ENCODE measurements around the gene CEP350. TPM values are rescaled to one million over a fixed set of nuclear protein-coding genes. Genes with fewer than 3 reads are reported as not detected.

Gene CEP350
- total RNA-seq, 6 experiments from 2014 or later = 22.1 to 26.7 (median 25.2) TPM

- H3K4me3 Mint-ChIP-seq = no peak overlapping the region
- no peaks in the 10 kb centered on the region for H3K9me3 Mint-ChIP-seq
- TF ChIP-seq CTCF (IDR thresholded peaks at IDR 0.05) = no peak
- H3K36me3 Mint-ChIP-seq (ENCODE audit: low read depth) = peaks cover 28% of the 10 kb centered on the region
- no peaks in the 10 kb centered on the region; the same call in 1 of the 2 replicates for H3K27me3 Mint-ChIP-seq (ENCODE audit: insufficient read depth)
- H3K4me1 Mint-ChIP-seq (ENCODE audit: low read depth) = peaks cover 9% of the 10 kb centered on the region
- DNase-seq = no peak
- H3K27ac Mint-ChIP-seq = no peak overlapping the region; the same call in 1 of the 2 replicates
These were observed 103.3 kb downstream of the CEP350 start for GRCh38 chr1:180057883-180058396.

- H3K36me3 Mint-ChIP-seq (ENCODE audit: low read depth) = peaks cover 28% of the 10 kb centered on the region
- H3K27ac Mint-ChIP-seq = no peak overlapping the region
- no peaks in the 10 kb centered on the region; the same call in 1 of the 2 replicates for H3K27me3 Mint-ChIP-seq (ENCODE audit: insufficient read depth)
- DNase-seq = no peak
- TF ChIP-seq CTCF (IDR thresholded peaks at IDR 0.05) = no peak
- peaks cover 9% of the 10 kb centered on the region for H3K4me1 Mint-ChIP-seq (ENCODE audit: low read depth)
- no peak overlapping the region for H3K4me3 Mint-ChIP-seq
- H3K9me3 Mint-ChIP-seq = no peaks in the 10 kb centered on the region
These were observed 106.4 kb downstream of the CEP350 start for GRCh38 chr1:180061019-180061418.

GRCh38 chr1:180062452-180062971, 107.9 kb downstream of the CEP350 start:
- DNase-seq = no peak
- H3K36me3 Mint-ChIP-seq (ENCODE audit: low read depth) = peaks cover 18% of the 10 kb centered on the region
- no peak overlapping the region for H3K27ac Mint-ChIP-seq
- H3K27me3 Mint-ChIP-seq (ENCODE audit: insufficient read depth) = peaks cover 1% of the 10 kb centered on the region; the same call in 1 of the 2 replicates
- TF ChIP-seq CTCF (IDR thresholded peaks at IDR 0.05) = no peak
- no peaks in the 10 kb centered on the region for H3K9me3 Mint-ChIP-seq
- H3K4me1 Mint-ChIP-seq (ENCODE audit: low read depth) = peaks cover 7% of the 10 kb centered on the region
- no peak overlapping the region for H3K4me3 Mint-ChIP-seq

GRCh38 chr1:180065408-180065807, 110.8 kb downstream of the CEP350 start:
- H3K27me3 Mint-ChIP-seq (ENCODE audit: insufficient read depth) = peaks cover 1% of the 10 kb centered on the region; the same call in 1 of the 2 replicates
- no peak overlapping the region for H3K4me3 Mint-ChIP-seq
- DNase-seq = no peak
- H3K9me3 Mint-ChIP-seq = no peaks in the 10 kb centered on the region
- H3K4me1 Mint-ChIP-seq (ENCODE audit: low read depth) = no peaks in the 10 kb centered on the region
- no peak overlapping the region for H3K27ac Mint-ChIP-seq
- H3K36me3 Mint-ChIP-seq (ENCODE audit: low read depth) = peaks cover 15% of the 10 kb centered on the region
- no peak for TF ChIP-seq CTCF (IDR thresholded peaks at IDR 0.05)

- H3K4me1 Mint-ChIP-seq (ENCODE audit: low read depth) = no peaks in the 10 kb centered on the region
- H3K36me3 Mint-ChIP-seq (ENCODE audit: low read depth) = peaks cover 18% of the 10 kb centered on the region
- TF ChIP-seq CTCF (IDR thresholded peaks at IDR 0.05) = no peak
- H3K4me3 Mint-ChIP-seq = no peak overlapping the region
- H3K27ac Mint-ChIP-seq = no peak overlapping the region
- H3K27me3 Mint-ChIP-seq (ENCODE audit: insufficient read depth) = peaks cover 1% of the 10 kb centered on the region; the same call in 1 of the 2 replicates
- no peaks in the 10 kb centered on the region for H3K9me3 Mint-ChIP-seq
- no peak for DNase-seq
These were observed 111.5 kb downstream of the CEP350 start for GRCh38 chr1:180066150-180066549.

All from HFFc6 (cell line).